Fibroblast of lung (primary cell): ENCODE data around the gene CCR3. TPM values are rescaled to one million over a fixed set of nuclear protein-coding genes. Genes with fewer than 3 reads are reported as not detected.

Source experiments
- DNase-seq, 2 donors: peaks; one replicate each; pipeline versions ENCODE4 v3.0.0 to v3.0.0-alpha.2; 2010; ENCODE audit warnings: low read depth in 2 of 2
- H2AFZ ChIP-seq: 2 replicates; pipeline ENCODE4 v1.5.1; 2012; ENCODE audit warnings: low read length, control low read depth, inconsistent platforms
- H3K27ac ChIP-seq: 2 replicates; pipeline ENCODE4 v1.5.1; 2011; ENCODE audit warnings: low read length, control low read depth; ENCODE audit not compliant: insufficient read depth
- H3K27me3 ChIP-seq: 2 replicates; pipeline ENCODE4 v1.5.1; 2011; ENCODE audit warnings: mild to moderate bottlenecking, low read length; ENCODE audit not compliant: control insufficient read depth, insufficient read depth
- H3K36me3 ChIP-seq: 2 replicates; pipeline ENCODE4 v1.5.1; 2011; ENCODE audit warnings: low read length; ENCODE audit not compliant: control insufficient read depth, insufficient read depth
- H3K4me1 ChIP-seq: 2 replicates; pipeline ENCODE4 v1.5.1; 2011; ENCODE audit warnings: low read length; ENCODE audit not compliant: control insufficient read depth, insufficient read depth; ENCODE audit errors: extremely low read depth
- H3K4me2 ChIP-seq: 2 replicates; pipeline ENCODE4 v1.5.1; 2011; ENCODE audit warnings: low read length, control low read depth; ENCODE audit not compliant: insufficient read depth; ENCODE audit errors: extremely low read depth
- H3K4me3 ChIP-seq, 4 experiments: fragments of 200-600 bp in 1 of 4; sonication (generic) in 1 of 4; replicated peaks in 1 of 4; 2 replicates each; pipeline ENCODE4 v1.5.1; 2011 to 2016; ENCODE audit warnings: low read length in 4 of 4, low read depth in 3 of 4, mild to moderate bottlenecking in 3 of 4, control low read depth in 2 of 4, inconsistent platforms in 1 of 4, mixed read lengths in 1 of 4; ENCODE audit not compliant: insufficient read depth in 1 of 4; ENCODE audit errors: control extremely low read depth in 1 of 4
- H3K79me2 ChIP-seq: 2 replicates; pipeline ENCODE4 v1.5.1; 2012; ENCODE audit warnings: mild to moderate bottlenecking, low read length, inconsistent platforms; ENCODE audit not compliant: control insufficient read depth, insufficient read depth
- H3K9ac ChIP-seq: 2 replicates; pipeline ENCODE4 v1.5.1; 2011; ENCODE audit warnings: mild to moderate bottlenecking, low read length, control low read depth; ENCODE audit not compliant: insufficient read depth
- H3K9me3 ChIP-seq: 2 replicates; pipeline ENCODE4 v1.5.1; 2012; ENCODE audit warnings: low read depth, low read length; ENCODE audit not compliant: control insufficient read depth, insufficient read depth
- H4K20me1 ChIP-seq: 2 replicates; pipeline ENCODE4 v1.5.1; 2011; ENCODE audit warnings: low read length; ENCODE audit not compliant: control insufficient read depth, insufficient read depth; ENCODE audit errors: extremely low read depth
- EZH2 ChIP-seq: IDR thresholded peaks from 2 replicates; pipeline ENCODE4 v1.5.1; 2012; ENCODE audit warnings: low read length, control low read depth, mild to moderate bottlenecking; ENCODE audit errors: missing control alignments
- polyA plus RNA-seq, 2 donors: library from polyadenylated mRNA; depleted of rRNA in 1 of 2; stranded (reverse) in 1 of 2; unstranded in 1 of 2; fragments of >200 nt; gene quantifications; 2 replicates each; pipeline ENCODE4 v1.2.1, GENCODE V29; 2011 to 2012; ENCODE audit warnings: missing spikeins in 1 of 2
- total RNA-seq: library from RNA; depleted of rRNA; stranded (reverse); fragments of >200 nt; gene quantifications from 2 replicates; pipeline ENCODE4 v1.2.1, GENCODE V29; 2014
- TF ChIP-seq, protein P1 (sequence below), 2 donors: IDR thresholded peaks in 1 of 2; conservative IDR thresholded peaks in 1 of 2; 1 replicate in 1 of 2; 2 replicates in 1 of 2; pipeline ENCODE4 v1.5.1; 2011 to 2012; ENCODE audit warnings: low read length in 2 of 2, control low read depth in 1 of 2, inconsistent platforms in 1 of 2, low read depth in 1 of 2, mild to moderate bottlenecking in 1 of 2

The CCR3 gene
- total and polyA plus RNA-seq, 2 donors (not counting 1 experiment from before 2014, with no cell fraction given): 0.16 to 0.17 TPM

DNA sequence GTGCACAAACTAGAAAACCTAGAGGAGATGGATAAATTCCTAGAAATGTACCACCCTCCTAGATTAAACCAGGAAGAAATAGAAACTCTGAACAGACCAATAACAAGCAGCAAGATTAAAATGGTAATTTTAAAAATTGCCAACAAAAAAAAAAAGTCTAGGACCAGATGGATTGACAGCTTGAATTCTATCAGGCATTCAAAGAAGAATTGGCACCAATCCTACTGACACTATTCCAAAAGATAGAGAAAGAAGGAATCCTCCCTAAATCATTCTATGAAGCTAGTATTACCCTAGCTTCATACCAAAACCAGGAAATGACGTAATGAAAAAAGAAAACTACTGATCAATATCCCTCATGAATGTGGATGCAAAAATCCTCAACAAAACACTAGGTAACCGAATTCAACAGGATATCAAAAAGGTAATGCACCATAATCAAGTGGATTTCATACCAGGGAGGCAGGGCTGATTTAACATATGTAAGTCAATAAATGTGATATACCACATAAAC lies 24.0 kb upstream of the CCR3 start:
- Histone ChIP-seq H3K4me3 (no peak overlapping the region), H3K9ac (no peak overlapping the region), H3K27me3 (peaks cover 3% of the 10 kb centered on the region), H3K27ac (no peak overlapping the region), H3K36me3 (no peaks in the 10 kb centered on the region), H4K20me1 (no peaks in the 10 kb centered on the region), H3K79me2 (no peaks in the 10 kb centered on the region), H3K4me2 (no peak overlapping the region), H3K4me1 (peaks cover 4% of the 10 kb centered on the region), H2AFZ (no peak overlapping the region), H3K9me3 (no peaks in the 10 kb centered on the region)
- no peak for DNase-seq
- TF ChIP-seq, protein P1, sequence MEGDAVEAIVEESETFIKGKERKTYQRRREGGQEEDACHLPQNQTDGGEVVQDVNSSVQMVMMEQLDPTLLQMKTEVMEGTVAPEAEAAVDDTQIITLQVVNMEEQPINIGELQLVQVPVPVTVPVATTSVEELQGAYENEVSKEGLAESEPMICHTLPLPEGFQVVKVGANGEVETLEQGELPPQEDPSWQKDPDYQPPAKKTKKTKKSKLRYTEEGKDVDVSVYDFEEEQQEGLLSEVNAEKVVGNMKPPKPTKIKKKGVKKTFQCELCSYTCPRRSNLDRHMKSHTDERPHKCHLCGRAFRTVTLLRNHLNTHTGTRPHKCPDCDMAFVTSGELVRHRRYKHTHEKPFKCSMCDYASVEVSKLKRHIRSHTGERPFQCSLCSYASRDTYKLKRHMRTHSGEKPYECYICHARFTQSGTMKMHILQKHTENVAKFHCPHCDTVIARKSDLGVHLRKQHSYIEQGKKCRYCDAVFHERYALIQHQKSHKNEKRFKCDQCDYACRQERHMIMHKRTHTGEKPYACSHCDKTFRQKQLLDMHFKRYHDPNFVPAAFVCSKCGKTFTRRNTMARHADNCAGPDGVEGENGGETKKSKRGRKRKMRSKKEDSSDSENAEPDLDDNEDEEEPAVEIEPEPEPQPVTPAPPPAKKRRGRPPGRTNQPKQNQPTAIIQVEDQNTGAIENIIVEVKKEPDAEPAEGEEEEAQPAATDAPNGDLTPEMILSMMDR (conservative IDR thresholded peaks at IDR 0.05 in 1 of 2, IDR thresholded peaks at IDR 0.05 in 1 of 2; ENCODE audit: low read depth in 1 of 2, low read length in 2 of 2): no peak
- no peak for TF ChIP-seq EZH2

DNA sequence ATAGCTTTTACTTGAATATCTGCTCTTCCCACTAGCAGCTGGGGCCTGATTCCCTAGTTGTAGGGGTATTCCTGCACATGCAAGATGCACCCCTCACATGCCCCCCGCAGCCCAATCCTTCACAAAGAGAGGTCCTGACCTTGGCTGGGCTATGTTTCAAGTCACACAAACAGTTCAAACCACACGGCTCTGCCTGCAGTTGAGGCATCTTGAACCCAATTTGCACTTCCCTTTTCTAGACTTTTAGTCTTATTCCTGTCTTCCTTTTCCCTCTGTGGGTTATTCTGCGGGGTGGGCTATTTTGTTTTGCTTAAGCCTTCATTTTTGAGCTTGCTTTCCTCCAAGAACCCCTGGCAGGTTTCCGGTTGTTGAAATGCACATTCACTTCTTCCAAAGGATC lies 20.9 kb upstream of the CCR3 start:
- Histone ChIP-seq H3K27me3 (peaks cover 5% of the 10 kb centered on the region), H2AFZ (no peak overlapping the region), H3K27ac (no peak overlapping the region), H4K20me1 (no peaks in the 10 kb centered on the region), H3K9ac (no peak overlapping the region), H3K79me2 (no peaks in the 10 kb centered on the region), H3K9me3 (no peaks in the 10 kb centered on the region), H3K4me2 (no peak overlapping the region), H3K36me3 (no peaks in the 10 kb centered on the region), H3K4me3 (no peak overlapping the region), H3K4me1 (no peaks in the 10 kb centered on the region)
- TF ChIP-seq EZH2: no peak
- TF ChIP-seq, protein P1 (conservative IDR thresholded peaks at IDR 0.05 in 1 of 2, IDR thresholded peaks at IDR 0.05 in 1 of 2; ENCODE audit: low read depth in 1 of 2, low read length in 2 of 2): no peak
- no peak for DNase-seq

DNA sequence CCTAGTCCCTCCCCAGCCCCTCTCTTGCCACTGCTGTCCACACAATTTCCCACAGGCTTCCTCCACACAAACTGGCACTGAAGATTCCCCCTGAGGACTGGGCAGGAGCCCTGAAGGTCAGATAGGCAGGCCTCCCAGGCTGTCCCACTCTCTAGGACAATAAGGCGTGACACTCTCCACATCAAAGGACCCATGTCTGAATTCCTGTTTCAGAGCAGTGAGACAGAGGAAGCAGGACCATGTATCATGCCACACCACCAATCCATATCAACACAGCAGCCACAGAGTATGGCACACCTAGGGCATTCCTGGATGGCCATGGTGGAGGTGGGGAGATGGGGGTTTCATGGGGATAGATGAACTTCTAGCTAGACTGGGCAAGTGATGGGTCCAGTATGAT lies 20.3 kb upstream of the CCR3 start:
- H3K36me3 ChIP-seq: no peaks in the 10 kb centered on the region
- no peak for DNase-seq
- no peaks in the 10 kb centered on the region for H4K20me1 ChIP-seq
- H3K4me2 ChIP-seq: no peak overlapping the region
- no peak for TF ChIP-seq EZH2
- TF ChIP-seq, protein P1 (conservative IDR thresholded peaks at IDR 0.05 in 1 of 2, IDR thresholded peaks at IDR 0.05 in 1 of 2; ENCODE audit: low read depth in 1 of 2, low read length in 2 of 2): no peak
- H3K9ac ChIP-seq: no peak overlapping the region
- no peaks in the 10 kb centered on the region for H3K9me3 ChIP-seq
- H3K4me1 ChIP-seq: no peaks in the 10 kb centered on the region
- H3K79me2 ChIP-seq: no peaks in the 10 kb centered on the region
- no peak overlapping the region for H2AFZ ChIP-seq
- H3K27me3 ChIP-seq: peaks cover 5% of the 10 kb centered on the region
- H3K27ac ChIP-seq: no peak overlapping the region
- H3K4me3 ChIP-seq: no peak overlapping the region
